Fibroblast of pulmonary artery (primary cell): ENCODE results near the gene PSMC5.

Experiments used
- DNase-seq: peaks from one replicate; pipeline ENCODE4 v3.0.0-alpha.2; 2010; ENCODE audit warnings: low read depth
- H3K4me3 ChIP-seq: replicated peaks from 2 replicates; pipeline ENCODE4 v1.5.1; 2011; ENCODE audit warnings: low read depth, mild to moderate bottlenecking, control low read depth, low read length, moderate library complexity
- TF ChIP-seq, protein P1 (sequence below): IDR thresholded peaks from 2 replicates; pipeline ENCODE4 v1.5.1; 2011; ENCODE audit warnings: mild to moderate bottlenecking, control low read depth, low read length, inconsistent platforms; ENCODE audit errors: missing control alignments

Gene PSMC5

DNA sequence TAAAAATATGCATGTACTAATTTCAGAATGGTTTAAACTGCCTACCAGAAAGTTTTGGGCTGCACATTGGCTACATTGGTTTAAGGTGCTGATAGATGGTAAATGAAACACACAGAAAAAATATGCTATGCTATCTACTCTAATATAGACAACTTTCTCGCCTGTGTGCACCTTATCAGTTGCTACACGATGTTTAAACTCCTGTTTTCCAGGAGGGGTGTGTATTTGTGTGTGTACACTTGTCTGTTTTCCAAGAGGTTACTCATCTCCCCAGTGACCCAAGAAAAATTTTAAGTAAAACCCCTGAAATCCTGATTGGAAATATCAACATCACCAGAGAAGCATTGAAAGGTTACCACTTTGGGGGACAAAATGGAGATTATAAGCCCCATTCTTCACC, 21.6 kb upstream of the PSMC5 start:
- no peak overlapping the region for H3K4me3 ChIP-seq
- TF ChIP-seq, protein P1, sequence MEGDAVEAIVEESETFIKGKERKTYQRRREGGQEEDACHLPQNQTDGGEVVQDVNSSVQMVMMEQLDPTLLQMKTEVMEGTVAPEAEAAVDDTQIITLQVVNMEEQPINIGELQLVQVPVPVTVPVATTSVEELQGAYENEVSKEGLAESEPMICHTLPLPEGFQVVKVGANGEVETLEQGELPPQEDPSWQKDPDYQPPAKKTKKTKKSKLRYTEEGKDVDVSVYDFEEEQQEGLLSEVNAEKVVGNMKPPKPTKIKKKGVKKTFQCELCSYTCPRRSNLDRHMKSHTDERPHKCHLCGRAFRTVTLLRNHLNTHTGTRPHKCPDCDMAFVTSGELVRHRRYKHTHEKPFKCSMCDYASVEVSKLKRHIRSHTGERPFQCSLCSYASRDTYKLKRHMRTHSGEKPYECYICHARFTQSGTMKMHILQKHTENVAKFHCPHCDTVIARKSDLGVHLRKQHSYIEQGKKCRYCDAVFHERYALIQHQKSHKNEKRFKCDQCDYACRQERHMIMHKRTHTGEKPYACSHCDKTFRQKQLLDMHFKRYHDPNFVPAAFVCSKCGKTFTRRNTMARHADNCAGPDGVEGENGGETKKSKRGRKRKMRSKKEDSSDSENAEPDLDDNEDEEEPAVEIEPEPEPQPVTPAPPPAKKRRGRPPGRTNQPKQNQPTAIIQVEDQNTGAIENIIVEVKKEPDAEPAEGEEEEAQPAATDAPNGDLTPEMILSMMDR: no peak
- DNase-seq: no peak

DNA sequence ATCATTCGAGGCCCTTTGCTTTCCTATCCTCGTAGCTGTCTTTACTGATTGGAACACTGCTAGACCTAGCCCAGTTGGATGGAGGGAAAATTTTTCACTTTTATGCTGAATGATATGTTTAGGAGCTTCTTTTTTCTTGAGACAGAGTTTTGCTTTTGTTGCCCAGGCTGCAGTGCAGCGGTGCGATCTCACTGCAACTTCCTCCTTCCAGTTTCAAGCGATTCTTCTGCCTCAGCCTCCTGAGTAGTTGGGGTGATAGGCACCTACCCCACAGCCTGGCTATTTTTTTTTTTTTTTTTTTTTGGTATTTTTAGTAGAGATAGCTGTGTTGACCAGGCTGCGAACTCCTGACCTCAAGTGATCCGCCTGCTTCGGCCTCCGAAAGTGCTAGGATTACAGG, 17.3 kb upstream of the PSMC5 start:
- no peak for DNase-seq
- TF ChIP-seq, protein P1: no peak
- no peak overlapping the region for H3K4me3 ChIP-seq

DNA sequence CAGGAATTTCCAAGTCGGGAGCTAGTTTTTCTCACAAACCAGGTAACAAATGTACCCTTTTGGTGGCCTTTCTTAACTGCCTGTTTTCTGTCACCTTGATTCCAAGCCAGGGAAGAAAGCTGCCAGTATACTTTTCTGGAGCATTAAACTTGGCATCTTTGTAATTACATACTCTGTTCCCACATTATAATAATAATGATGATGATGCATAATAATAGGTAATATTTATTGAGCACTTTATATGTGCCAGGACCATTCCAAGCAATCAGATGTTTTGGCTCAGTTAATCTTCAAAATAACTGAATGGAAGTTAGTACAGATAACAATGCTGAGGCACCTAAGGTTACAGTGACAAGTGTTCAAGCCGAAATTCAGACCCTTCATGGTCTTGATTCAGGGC, 11.1 kb upstream of the PSMC5 start:
- no peak overlapping the region for H3K4me3 ChIP-seq
- DNase-seq: no peak
- TF ChIP-seq, protein P1: no peak

DNA sequence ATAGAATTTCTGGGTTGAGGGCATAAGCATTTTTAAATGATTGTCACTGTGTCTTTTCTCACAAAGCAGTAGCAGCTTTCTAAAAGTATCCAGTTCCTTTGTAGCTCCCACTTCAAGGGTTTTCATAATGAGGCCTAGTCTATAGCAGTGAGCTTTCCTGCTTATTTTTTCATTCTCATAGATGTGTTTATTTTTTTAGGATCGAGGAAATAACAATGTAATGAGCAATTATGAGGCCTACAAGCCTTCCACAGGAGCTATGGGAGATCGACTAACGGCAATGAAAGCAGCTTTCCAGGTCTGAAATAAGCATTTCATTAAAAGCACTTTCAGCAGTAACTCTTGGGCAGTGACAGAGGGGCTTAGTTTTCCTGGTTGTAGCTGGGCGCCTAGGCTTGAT, 10.6 kb upstream of the PSMC5 start:
- H3K4me3 ChIP-seq: no peak overlapping the region
- DNase-seq: no peak
- TF ChIP-seq, protein P1: no peak

DNA sequence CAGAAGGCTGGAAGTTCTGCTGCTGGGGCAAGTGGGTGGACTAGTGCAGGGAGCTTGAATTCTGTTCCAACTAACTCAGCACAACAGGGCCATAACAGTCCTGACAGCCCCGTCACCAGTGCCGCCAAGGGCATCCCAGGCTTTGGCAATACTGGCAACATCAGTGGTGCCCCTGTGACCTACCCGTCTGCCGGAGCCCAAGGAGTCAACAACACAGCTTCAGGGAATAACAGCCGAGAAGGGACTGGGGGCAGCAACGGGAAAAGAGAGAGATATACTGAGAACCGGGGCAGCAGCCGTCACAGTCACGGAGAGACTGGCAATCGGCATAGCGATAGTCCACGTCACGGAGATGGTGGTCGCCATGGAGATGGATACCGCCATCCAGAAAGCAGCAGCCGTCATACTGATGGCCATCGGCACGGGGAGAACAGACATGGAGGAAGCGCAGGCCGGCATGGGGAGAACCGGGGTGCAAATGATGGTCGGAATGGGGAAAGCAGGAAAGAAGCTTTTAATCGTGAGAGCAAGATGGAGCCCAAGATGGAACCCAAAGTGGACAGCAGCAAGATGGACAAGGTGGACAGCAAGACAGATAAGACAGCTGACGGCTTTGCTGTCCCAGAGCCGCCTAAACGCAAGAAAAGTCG, 9.4 kb upstream of the PSMC5 start:
- TF ChIP-seq, protein P1: no peak
- no peak for DNase-seq
- H3K4me3 ChIP-seq: no peak overlapping the region

DNA sequence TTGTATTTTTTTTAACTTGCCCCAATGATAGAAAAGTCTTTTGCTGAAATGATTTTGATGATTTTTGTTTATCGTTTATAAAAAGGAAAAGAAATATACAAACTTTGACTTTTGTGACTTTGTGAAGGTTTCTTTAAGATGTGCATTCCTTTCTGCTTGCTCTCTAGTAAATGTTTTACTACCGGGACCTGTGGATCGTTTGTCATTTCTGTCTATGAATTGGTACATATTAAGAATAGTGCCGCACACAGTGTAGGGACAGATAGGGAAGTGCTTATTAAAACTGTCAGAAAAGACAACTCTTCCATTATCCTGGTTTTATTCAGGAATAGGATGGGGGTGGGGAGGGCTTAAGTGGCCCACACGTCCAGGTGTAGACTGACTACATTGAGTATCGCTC, 8.1 kb upstream of the PSMC5 start:
- TF ChIP-seq, protein P1: no peak
- H3K4me3 ChIP-seq: no peak overlapping the region
- DNase-seq: no peak
